Peyer's patch (tissue), 4 donors: ENCODE results near the gene AEN.

ENCODE experiments used
- POLR2A ChIP-seq, 2 donors: fragments of 450-650 bp; IDR thresholded peaks; one replicate each; pipeline ENCODE4 v1.5.1; 2017; ENCODE audit warnings: antibody characterized with exemption in 2 of 2, mild to moderate bottlenecking in 2 of 2, moderate library complexity in 2 of 2
- TF ChIP-seq, protein P1 (sequence below), 6 experiments: fragments of 450-650 bp in 4 of 6; fragments of 200-600 bp in 2 of 6; sonication (generic) in 1 of 6; IDR thresholded peaks; one replicate each; pipeline ENCODE4 v1.5.1; 2017 to 2019; ENCODE audit warnings: antibody characterized with exemption in 6 of 6, mild to moderate bottlenecking in 3 of 6, moderate library complexity in 1 of 6

DNA sequence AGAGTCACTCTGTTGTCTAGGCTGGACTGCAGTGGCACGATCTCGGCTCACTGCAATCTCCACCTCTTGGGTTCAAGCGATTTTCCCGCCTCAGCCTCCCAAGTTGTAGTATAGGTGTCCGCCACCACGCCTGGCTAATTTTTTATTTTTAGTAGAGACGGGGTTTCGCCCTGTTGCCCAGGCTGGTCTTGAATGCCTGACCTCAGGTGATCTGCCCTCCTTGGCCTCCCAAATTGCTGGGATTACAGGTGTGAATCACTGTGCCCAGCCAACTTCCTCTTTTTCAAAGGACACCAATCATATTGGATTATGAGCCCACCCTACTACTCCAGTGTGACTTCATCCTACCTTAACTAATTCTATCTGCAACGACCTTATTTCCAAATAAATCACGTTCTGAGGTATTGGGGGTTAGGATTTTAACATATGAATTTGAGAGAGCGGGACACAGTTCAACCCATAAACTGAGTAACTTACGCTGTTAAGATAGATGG lies 20.9 kb downstream of the AEN start:
- TF ChIP-seq POLR2A (IDR thresholded peaks at IDR 0.05): no peak
- TF ChIP-seq, protein P1, sequence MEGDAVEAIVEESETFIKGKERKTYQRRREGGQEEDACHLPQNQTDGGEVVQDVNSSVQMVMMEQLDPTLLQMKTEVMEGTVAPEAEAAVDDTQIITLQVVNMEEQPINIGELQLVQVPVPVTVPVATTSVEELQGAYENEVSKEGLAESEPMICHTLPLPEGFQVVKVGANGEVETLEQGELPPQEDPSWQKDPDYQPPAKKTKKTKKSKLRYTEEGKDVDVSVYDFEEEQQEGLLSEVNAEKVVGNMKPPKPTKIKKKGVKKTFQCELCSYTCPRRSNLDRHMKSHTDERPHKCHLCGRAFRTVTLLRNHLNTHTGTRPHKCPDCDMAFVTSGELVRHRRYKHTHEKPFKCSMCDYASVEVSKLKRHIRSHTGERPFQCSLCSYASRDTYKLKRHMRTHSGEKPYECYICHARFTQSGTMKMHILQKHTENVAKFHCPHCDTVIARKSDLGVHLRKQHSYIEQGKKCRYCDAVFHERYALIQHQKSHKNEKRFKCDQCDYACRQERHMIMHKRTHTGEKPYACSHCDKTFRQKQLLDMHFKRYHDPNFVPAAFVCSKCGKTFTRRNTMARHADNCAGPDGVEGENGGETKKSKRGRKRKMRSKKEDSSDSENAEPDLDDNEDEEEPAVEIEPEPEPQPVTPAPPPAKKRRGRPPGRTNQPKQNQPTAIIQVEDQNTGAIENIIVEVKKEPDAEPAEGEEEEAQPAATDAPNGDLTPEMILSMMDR (IDR thresholded peaks at IDR 0.05): no peak
